GM12878 (cell line): Measurements from ENCODE around the gene GUK1. TPM values are rescaled to one million over a fixed set of nuclear protein-coding genes. Genes with fewer than 3 reads are reported as not detected.

Experiments used
- ASH2L ChIP-seq: fragments of 300-600, 200-600 bp; sonication (generic); IDR thresholded peaks from 2 replicates; pipeline ENCODE4 v1.6.1; 2017; ENCODE audit warnings: low read depth, mild to moderate bottlenecking, borderline replicate concordance
- CHD2 ChIP-seq: IDR thresholded peaks from 2 replicates; pipeline ENCODE4 v1.6.1; 2011; ENCODE audit warnings: low read depth, low read length, improper control_type of control experiment, borderline replicate concordance
- EGR1 ChIP-seq, 2 experiments: IDR thresholded peaks; 1 replicate in 1 of 2; 2 replicates in 1 of 2; pipeline ENCODE4 v1.6.1; 2011 to 2012; ENCODE audit warnings: low read depth in 2 of 2, low read length in 2 of 2, borderline replicate concordance in 1 of 2, mild to moderate bottlenecking in 1 of 2, moderate library complexity in 1 of 2
- IRF3 ChIP-seq: fragments of 450-650 bp; IDR thresholded peaks from 2 replicates; pipeline ENCODE4 v1.6.1; 2014; ENCODE audit warnings: mild to moderate bottlenecking
- NFYB ChIP-seq: IDR thresholded peaks from 2 replicates; pipeline ENCODE4 v1.6.1; 2011; ENCODE audit warnings: low read depth, mild to moderate bottlenecking, low read length, improper control_type of control experiment, moderate library complexity; ENCODE audit not compliant: insufficient read depth
- NR2F1 ChIP-seq: fragments of 450-650 bp; conservative IDR thresholded peaks from 2 replicates; pipeline ENCODE4 v1.6.1; 2017; ENCODE audit warnings: mild to moderate bottlenecking
- PML ChIP-seq: IDR thresholded peaks from 2 replicates; pipeline ENCODE4 v1.6.1; 2012; ENCODE audit warnings: low read length, inconsistent platforms
- POLR2AphosphoS5 ChIP-seq: IDR thresholded peaks from 2 replicates; pipeline ENCODE4 v1.6.1; 2011; ENCODE audit warnings: mild to moderate bottlenecking, low read length, inconsistent platforms
- SKIL ChIP-seq: fragments of 450-650 bp; IDR thresholded peaks from 2 replicates; pipeline ENCODE4 v1.6.1; 2017; ENCODE audit warnings: mild to moderate bottlenecking, low read depth, inconsistent platforms; ENCODE audit not compliant: poor library complexity, severe bottlenecking
- SMAD1 ChIP-seq: fragments of 450-650 bp; IDR thresholded peaks from 2 replicates; pipeline ENCODE4 v1.6.1; 2018; ENCODE audit warnings: mild to moderate bottlenecking, low read depth; ENCODE audit not compliant: partially characterized antibody
- SP1 ChIP-seq: IDR thresholded peaks from one replicate; pipeline ENCODE4 v1.6.1; 2011; ENCODE audit warnings: low read depth, low read length
- SUZ12 ChIP-seq: fragments of 200-600 bp; sonication (generic); IDR thresholded peaks from one replicate; pipeline ENCODE4 v1.6.1; 2018; ENCODE audit warnings: antibody characterized with exemption, mild to moderate bottlenecking; ENCODE audit not compliant: unreplicated experiment
- TBL1XR1 ChIP-seq: IDR thresholded peaks from 2 replicates; pipeline ENCODE4 v1.6.1; 2012; ENCODE audit warnings: low read depth, low read length, improper control_type of control experiment
- USF2 ChIP-seq: IDR thresholded peaks from 2 replicates; pipeline ENCODE4 v1.6.1; 2011; ENCODE audit warnings: low read depth, low read length, improper control_type of control experiment, borderline replicate concordance
- YBX1 ChIP-seq: fragments of 450-650 bp; IDR thresholded peaks from 2 replicates; pipeline ENCODE4 v1.6.1; 2016; ENCODE audit warnings: antibody characterized with exemption
- ZNF207 ChIP-seq: fragments of 450-650 bp; IDR thresholded peaks from 2 replicates; pipeline ENCODE4 v1.6.1; 2014; ENCODE audit warnings: antibody characterized with exemption, mild to moderate bottlenecking, borderline replicate concordance
- polyA plus RNA-seq, 11 experiments: library from polyadenylated mRNA; depleted of rRNA in 4 of 11; unstranded in 6 of 11; stranded (reverse) in 5 of 11; fragments of >200 nt; fragmentation: Nextera tagmentation in 4 of 11; fragmentation: Illumina TruSeq in 1 of 11; extraction: Ambion mirVana in 4 of 11; extraction: Trizol in 1 of 11; gene quantifications; 1 replicate in 1 of 11; 2 replicates in 10 of 11; pipeline versions ENCODE4 v1.2.1 to v1.2.3, GENCODE V29; 2011 to 2016; ENCODE audit warnings: inconsistent platforms in 2 of 11, missing spikeins in 2 of 11, low read depth in 1 of 11
- total RNA-seq, 4 experiments: library from RNA; depleted of rRNA in 3 of 4; stranded (reverse); fragments of >200 nt in 3 of 4; fragmentation: Illumina TruSeq in 1 of 4; extraction: Trizol in 1 of 4; gene quantifications; 2 replicates each; pipeline versions ENCODE4 v1.2.1 to v1.2.3, GENCODE V29; 2013 to 2021
- TF ChIP-seq, protein P1 (sequence below): fragments of 450-650 bp; IDR thresholded peaks from 2 replicates; pipeline ENCODE4 v1.6.1; 2018; ENCODE audit warnings: borderline replicate concordance, mild to moderate bottlenecking; ENCODE audit not compliant: partially characterized antibody
- TF ChIP-seq, protein P2 (sequence below): fragments of 450-650 bp; IDR thresholded peaks from 2 replicates; pipeline ENCODE4 v1.6.1; 2016; ENCODE audit warnings: mild to moderate bottlenecking, moderate library complexity, borderline replicate concordance

The GUK1 gene
- total and polyA plus RNA-seq, 10 of the 15 experiments (the other 5 are each of a cell fraction or from before 2014, with no cell fraction given): 6.3 to 357 (median 203) TPM

DNA sequence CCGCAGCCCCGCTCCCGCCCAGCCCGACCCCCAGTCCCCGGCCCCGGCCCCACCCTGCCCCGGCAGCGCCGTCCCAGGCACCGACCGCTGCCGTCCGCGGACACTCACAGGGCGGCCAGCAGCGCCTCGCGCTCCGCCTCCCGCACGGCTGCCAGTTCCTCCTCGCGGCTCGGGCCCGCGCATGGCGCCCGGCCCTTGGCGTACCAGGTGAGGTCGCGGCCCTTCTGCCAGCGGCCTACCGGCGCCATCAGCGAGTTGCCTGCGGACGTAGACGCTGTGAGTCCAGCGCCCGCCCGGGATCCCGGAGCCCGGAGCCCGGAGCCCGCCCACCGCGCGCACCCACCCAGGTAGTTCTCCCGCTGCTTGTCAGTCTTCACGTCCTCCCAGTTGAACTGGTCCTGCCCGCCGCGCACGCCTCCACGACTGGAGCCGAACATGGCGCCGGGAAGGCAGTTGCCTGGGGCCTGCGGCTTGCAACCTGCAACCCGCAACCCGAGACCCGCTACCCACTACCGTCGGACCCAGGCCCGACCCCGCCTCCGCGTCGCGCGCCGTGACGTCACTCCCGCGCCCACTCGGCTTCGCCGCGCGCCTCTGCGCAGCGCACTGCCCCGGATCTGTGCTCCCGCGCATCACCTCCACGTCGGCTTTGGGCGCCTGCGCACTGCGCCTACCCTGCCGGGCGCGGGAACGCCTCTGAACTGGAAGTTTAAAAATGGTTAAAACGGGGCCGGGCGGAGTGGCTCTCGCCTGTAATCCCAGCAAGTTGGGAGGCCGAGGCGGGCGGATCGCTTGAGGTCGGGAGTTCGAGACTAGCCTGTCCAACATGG, 37.1 kb upstream of the GUK1 start, which contains the start of gene C1orf35 (continued):
- TF ChIP-seq IRF3 (no peak), SKIL (no peak), SUZ12 (no peak), YBX1 (no peak), POLR2AphosphoS5 (peak; percentile 43; the same call in 1 of the 2 replicates), ASH2L (peak; percentile 92; the same call in 1 of the 2 replicates), SP1 (peak; percentile 71), USF2 (no peak), PML (no peak), NFYB (no peak), CHD2 (peak; percentile 35; the same call in 1 of the 2 replicates), NR2F1 (peak; percentile 60; the same call in 1 of the 2 replicates), SMAD1 (no peak), TBL1XR1 (no peak), EGR1 (IDR thresholded peaks at IDR 0.05; ENCODE audit: borderline replicate concordance in 1 of 2, low read depth in 2 of 2, low read length in 2 of 2) (peak in 1 of 2 experiments; percentile 73; a peak in 2 of 3 replicates), ZNF207 (no peak; the same call in 1 of the 2 replicates)
- TF ChIP-seq, protein P1, sequence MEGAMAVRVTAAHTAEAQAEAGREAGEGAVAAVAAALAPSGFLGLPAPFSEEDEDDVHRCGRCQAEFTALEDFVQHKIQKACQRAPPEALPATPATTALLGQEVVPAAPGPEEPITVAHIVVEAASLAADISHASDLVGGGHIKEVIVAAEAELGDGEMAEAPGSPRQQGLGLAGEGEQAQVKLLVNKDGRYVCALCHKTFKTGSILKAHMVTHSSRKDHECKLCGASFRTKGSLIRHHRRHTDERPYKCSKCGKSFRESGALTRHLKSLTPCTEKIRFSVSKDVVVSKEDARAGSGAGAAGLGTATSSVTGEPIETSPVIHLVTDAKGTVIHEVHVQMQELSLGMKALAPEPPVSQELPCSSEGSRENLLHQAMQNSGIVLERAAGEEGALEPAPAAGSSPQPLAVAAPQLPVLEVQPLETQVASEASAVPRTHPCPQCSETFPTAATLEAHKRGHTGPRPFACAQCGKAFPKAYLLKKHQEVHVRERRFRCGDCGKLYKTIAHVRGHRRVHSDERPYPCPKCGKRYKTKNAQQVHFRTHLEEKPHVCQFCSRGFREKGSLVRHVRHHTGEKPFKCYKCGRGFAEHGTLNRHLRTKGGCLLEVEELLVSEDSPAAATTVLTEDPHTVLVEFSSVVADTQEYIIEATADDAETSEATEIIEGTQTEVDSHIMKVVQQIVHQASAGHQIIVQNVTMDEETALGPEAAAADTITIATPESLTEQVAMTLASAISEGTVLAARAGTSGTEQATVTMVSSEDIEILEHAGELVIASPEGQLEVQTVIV: no peak
- TF ChIP-seq, protein P2, sequence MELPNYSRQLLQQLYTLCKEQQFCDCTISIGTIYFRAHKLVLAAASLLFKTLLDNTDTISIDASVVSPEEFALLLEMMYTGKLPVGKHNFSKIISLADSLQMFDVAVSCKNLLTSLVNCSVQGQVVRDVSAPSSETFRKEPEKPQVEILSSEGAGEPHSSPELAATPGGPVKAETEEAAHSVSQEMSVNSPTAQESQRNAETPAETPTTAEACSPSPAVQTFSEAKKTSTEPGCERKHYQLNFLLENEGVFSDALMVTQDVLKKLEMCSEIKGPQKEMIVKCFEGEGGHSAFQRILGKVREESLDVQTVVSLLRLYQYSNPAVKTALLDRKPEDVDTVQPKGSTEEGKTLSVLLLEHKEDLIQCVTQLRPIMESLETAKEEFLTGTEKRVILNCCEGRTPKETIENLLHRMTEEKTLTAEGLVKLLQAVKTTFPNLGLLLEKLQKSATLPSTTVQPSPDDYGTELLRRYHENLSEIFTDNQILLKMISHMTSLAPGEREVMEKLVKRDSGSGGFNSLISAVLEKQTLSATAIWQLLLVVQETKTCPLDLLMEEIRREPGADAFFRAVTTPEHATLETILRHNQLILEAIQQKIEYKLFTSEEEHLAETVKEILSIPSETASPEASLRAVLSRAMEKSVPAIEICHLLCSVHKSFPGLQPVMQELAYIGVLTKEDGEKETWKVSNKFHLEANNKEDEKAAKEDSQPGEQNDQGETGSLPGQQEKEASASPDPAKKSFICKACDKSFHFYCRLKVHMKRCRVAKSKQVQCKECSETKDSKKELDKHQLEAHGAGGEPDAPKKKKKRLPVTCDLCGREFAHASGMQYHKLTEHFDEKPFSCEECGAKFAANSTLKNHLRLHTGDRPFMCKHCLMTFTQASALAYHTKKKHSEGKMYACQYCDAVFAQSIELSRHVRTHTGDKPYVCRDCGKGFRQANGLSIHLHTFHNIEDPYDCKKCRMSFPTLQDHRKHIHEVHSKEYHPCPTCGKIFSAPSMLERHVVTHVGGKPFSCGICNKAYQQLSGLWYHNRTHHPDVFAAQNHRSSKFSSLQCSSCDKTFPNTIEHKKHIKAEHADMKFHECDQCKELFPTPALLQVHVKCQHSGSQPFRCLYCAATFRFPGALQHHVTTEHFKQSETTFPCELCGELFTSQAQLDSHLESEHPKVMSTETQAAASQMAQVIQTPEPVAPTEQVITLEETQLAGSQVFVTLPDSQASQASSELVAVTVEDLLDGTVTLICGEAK: no peak
